NCI-H2107 treated with DMSO at 0.1 percent for 48 hours (cell line): ENCODE measurements around the gene LYRM4.
"Not testable (repeated sequence)": the region's sequence is repeated elsewhere in the genome, so short reads cannot be mapped to it uniquely, and the experiment has no call there.

ENCODE experiments used
- DNase-seq: peaks from one replicate; lab custom pipeline; 2025; ENCODE audit not compliant: unreplicated experiment; lab: John Stamatoyannopoulos, UW

Gene LYRM4

GRCh38 chr6:5083307-5083583 lies 177.5 kb downstream of the LYRM4 start:
- no peak for DNase-seq

GRCh38 chr6:5082487-5083306 lies 178.1 kb downstream of the LYRM4 start:
- DNase-seq: no peak

- DNase-seq: no peak
Observed at GRCh38 chr6:5081955-5082354, 178.8 kb downstream of the LYRM4 start.

GRCh38 chr6:5081182-5081581 lies 179.6 kb downstream of the LYRM4 start:
- no peak for DNase-seq

DNA sequence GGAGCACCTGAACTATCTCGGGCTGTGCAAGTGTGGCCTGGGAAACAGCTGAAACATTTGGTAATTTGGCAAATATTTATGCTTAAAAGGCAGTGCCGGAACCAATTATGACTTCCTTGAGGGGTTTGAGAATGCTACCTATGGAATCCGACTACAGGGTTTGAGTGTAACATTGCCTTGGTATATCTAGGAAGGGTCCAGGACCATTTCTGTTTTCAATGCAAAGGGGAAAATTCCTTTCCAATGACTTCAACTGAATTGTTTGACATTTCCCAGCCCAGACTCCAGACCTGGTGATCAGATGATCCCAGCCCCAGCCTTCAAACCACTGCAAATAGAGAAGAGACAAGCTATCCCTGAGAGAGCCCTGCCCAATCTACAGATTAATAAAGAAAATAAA lies 180.2 kb downstream of the LYRM4 start:
- no peak for DNase-seq

DNA sequence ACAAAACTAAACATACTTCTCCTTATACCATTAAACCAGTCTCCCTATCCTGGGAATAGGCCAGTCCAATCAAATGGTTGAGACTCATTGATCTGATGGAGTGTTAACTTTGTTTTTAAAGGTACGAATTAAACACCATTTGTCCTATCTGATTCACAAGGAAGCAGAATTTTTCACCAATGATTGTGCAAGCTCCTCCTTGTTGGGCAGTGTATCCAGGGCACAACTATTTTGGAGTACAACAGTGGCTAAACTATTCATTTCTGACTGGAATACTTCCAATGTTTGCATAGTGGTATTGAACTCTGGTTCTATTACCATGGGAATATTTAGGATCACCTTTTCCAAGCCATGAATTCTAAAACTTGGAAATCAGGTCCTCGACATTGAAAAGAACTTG lies 181.1 kb downstream of the LYRM4 start:
- DNase-seq: no peak

GRCh38 chr6:5078121-5078669 lies 182.6 kb downstream of the LYRM4 start:
- DNase-seq: no peak

DNA sequence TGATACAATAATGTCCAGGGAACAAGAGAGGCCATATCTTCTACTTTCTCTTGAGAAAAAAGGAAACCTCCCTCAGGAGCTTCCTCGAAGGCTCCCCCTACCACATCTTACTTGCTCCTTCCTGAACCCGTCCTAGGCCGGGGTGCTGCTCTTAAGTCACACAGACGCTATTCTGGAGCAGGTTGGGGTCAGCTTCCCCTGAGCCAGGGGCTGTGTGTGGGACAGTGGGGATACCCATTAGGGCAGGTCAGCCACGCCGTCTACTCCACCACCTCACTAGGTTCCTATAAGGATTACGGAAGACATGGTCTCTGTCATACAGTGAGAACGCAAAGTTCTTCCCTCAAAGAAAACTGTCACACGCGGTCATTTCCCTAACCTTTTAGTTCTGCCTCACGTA lies 183.8 kb downstream of the LYRM4 start:
- no peak for DNase-seq

DNA sequence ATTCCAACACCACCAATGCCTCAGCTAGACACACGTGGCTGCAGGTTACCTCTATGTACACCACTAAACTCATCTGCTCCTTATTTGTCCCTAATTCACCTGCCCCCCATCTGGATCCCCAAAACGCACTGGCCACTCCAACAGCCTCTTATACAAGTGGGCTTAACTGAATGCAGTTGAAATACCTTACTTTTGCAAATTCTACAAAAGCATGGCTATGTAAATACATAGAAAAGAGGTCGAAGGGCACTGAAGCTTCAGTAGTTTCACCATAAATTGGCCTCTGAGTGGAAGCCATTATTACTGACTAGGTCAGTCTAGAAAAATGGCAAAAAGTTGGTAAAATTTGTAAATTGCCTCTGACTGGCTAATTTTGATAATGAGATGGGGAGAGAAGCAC lies 186.8 kb downstream of the LYRM4 start:
- no peak for DNase-seq

DNA sequence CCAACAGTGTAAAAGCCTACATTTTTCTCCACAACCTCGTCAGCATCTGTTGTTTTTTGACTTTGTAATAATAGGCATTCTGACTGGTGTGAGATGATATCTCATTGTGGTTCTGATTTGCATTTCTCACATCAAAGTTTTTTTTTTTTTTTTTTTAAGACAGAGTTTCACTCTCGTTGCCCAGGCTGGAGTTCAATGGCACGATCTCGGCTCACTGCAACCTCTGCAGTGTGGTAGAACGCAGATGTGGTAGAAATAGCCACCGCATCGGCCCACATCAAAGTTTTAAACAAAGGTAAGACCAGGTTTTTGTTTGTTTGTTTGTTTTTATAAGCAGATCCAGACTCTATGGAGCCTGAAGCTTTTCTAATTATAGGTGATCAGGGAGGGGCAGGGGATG lies 188.3 kb downstream of the LYRM4 start:
- DNase-seq: no peak

DNA sequence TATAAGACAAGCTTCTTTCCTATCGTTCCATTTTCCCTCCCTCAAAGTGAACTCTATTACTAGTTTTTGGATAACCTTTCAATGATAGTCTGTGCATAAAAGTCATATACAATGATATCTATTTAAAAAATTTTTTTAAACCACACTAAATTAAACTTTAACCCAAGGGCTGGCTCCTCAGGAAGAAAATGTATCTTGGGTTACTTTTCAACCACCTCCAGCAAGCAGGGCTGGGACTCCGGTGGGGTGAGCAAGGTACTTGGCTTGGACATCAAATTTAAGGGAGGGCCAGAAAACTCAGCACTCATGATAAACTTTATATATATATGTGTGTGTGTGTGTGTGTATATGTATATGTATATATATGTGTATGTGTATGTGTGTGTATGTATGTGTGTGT lies 189.5 kb downstream of the LYRM4 start:
- DNase-seq: no peak

- no peak for DNase-seq
Observed at GRCh38 chr6:5068153-5068751, 192.5 kb downstream of the LYRM4 start.

GRCh38 chr6:5067305-5067704 lies 193.4 kb downstream of the LYRM4 start:
- no peak for DNase-seq

DNA sequence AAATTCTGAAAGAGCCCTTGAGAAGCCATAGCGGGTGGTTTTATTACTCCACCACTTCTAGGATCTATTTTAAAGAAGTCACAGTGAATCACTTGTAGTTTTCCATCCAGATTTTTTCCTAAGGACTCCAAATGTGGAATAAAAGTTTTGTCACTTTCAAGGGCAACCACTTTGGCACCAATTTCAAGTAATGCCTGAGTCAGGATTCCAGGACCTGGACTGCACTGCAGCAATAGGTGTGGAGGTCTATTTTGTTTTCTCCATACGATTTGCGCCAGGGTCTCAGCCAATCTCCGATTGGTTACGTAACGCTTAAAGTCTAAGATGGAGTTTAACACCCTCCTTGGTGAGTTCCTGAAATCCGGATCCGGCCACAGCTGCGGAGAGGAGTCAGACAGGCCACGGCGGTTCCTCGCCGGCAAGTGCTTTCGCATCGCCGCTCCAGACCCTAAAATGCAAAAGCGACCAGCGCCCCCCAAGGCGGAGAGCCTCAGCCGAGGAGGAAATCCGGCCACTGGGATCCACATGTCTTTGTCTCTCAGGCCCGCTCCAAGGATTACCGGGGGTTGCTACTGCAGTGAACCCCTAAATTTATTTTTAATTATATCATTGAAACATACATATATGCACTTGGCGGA lies 194.2 kb downstream of the LYRM4 start:
- DNase-seq: no peak

DNA sequence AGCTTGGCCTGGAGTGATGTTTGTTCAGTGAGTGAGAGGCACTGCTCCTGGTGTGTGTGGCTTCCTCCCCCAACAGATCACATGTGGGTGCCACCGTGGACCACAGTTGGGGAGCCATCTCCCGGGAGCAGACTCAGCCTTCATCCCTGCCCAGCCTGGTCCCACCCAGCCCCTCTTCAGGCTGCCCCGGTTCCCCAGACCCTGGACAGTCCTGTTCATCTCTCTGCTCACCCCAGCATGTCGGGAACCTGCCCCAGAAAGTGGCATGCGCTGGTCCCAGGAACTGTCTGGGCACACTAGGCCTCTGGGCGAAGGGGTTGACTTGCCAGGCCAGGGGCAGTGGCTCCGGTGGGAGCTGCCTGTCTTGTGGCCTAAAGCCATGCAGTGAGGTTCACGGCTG lies 197.1 kb downstream of the LYRM4 start:
- no peak for DNase-seq

DNA sequence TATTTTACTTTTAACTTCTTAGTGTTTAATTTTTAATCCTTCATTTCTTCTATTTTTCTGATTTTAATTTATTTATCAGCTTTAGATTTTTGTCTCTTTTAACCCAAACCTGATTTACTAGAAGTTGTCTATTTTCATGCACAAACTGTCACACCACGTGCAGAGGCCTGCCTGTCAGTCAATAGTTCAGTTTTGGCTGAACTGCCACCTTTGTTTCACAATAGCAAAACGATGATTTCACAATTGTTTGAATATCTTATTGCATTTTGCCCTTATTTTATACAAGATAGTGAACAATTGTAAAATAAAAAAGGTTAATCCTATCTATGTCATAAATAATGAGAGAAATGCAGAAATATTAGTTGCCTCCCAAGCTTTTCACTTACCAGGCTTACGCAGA lies 199.6 kb downstream of the LYRM4 start:
- DNase-seq: no peak

DNA sequence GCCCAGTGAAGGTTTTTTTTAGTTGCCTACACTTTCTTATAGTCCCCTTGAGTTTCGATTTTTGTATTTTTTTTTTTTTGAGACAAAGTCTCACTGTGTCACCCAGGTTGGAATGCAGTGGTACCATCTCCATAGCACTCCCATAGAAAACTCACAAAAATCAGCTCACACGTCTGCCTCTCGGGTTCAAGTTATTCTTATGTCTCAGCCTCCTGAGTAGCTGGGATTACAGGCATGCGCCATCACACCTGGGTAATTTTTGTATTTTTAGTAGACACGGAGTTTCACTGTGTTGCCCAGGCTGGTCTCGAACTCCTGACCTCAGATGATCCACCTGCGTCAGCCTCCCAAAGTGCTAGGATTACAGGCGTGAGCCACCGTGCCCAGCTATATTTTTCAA lies 200.3 kb downstream of the LYRM4 start:
- not testable (repeated sequence) for DNase-seq

DNA sequence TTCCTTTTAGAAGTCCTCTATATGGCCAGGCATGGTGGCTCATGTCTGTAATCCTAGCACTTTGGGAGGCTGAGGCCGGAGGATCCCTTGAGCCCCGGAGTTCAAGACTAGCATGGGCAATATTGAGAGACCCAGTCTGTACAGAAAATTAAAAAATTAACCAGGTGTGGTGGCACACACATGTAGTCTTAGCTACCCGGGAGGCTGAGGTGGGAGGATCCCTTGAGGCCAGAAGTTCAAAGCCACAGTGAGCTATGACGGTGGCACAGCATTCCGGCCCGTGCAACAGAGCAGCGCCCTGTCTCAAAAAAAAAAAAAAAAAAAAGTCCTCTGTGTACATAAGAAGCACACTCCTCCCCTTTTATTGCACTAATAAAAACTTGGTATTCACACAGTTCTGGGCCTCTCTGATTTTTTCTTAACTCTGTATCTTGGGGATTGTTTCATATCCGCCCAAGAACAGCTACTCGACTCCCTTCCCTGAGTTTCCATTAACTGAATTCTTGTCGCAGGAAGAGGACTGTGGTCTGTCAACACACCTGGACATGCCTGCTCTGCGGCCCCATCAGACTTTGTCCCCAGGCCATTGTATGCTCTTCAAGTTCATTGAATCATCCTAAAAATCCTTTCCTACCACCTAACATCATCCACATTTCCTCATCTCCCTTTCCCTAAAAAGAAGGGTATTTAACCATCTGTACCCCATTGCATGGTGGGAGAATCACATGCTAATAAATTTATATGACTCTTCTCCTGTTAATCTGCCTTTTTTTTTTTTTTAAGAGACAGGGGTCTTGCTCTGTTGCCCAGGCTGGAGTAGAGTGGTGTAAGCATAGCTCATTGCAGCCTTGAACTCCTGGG lies 201.5 kb downstream of the LYRM4 start:
- DNase-seq: no peak
